LNCAP (cell line): ENCODE measurements around the gene MRAS.

Experiments
- TF ChIP-seq, protein P1 (sequence below): fragments of 450-650 bp; IDR thresholded peaks from 2 replicates; pipeline ENCODE4 v1.5.1; 2017; ENCODE audit warnings: mild to moderate bottlenecking

MRAS gene

DNA sequence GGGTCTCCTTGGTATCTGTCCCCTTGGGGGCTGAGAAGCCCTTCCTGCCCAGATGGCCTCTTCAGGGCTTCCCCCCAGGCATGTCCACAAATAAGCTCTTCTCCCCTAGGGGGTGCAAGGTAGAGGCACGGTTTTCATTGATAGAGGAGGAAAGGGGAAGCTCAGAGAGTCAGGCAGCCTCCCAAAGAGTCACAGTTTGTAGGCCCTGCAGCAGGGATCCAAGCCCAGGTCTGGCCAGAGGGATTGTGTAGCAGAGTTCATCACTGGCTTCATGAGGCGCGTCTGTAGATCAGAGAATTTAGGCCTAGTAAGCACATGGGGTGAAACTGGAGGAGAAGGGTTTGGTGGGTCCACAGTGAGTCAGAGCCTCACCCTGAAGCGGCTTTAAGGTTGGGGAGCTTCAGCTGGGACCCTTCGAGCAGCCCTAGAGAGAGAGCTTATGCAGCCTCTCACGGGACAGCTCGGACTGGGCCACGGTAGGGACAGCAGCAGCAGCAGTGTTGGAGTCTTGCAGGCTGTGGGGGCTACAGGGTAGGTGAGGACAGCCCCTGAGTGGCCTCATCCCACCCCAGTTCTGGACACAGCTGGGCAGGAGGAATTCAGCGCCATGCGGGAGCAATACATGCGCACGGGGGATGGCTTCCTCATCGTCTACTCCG lies 48.5 kb downstream of the MRAS start:
- TF ChIP-seq, protein P1, sequence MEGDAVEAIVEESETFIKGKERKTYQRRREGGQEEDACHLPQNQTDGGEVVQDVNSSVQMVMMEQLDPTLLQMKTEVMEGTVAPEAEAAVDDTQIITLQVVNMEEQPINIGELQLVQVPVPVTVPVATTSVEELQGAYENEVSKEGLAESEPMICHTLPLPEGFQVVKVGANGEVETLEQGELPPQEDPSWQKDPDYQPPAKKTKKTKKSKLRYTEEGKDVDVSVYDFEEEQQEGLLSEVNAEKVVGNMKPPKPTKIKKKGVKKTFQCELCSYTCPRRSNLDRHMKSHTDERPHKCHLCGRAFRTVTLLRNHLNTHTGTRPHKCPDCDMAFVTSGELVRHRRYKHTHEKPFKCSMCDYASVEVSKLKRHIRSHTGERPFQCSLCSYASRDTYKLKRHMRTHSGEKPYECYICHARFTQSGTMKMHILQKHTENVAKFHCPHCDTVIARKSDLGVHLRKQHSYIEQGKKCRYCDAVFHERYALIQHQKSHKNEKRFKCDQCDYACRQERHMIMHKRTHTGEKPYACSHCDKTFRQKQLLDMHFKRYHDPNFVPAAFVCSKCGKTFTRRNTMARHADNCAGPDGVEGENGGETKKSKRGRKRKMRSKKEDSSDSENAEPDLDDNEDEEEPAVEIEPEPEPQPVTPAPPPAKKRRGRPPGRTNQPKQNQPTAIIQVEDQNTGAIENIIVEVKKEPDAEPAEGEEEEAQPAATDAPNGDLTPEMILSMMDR, result no peak

DNA sequence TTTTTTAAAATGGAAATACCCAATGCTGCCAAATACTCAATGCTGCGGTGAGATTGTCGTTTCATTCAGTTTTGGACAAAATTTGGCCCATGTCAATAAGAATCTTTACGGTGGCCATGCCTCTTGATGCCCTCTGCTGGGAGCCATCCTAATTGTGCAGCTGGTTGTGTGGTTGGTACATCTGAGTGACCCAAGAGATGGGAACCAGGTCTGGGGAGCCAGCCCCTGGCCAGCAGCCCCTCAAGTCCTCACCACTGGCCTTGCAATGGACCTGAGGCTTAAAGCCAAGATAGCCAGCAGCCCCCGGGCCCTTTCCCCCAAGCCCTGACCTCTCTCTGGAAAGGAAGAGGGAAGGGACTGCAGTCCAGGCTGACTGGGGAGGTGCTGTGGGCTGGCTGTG lies 49.6 kb downstream of the MRAS start:
- TF ChIP-seq, protein P1, result no peak

- TF ChIP-seq, protein P1, result no peak
Measured at GRCh38 chr3:138398791-138399575, 50.6 kb downstream of the MRAS start.

DNA sequence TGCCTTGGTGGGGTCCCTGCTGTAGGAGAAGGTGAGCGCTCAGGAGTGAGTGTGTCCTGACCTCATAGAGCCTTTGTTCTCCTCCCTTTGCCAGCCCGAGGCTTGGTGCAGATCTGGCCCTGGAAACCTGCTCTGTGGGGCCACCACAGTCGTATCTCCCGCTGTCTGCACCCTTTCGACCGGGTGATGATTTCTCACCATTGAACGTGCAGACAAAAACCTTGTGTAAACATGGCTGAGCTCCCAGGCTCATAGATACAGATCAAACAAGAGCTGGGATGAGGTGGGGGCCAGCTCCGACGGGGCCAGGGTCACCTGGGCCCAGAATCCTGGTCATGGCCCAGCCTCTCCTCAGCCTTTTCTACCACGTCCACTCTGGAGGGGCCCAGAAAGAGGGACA lies 51.4 kb downstream of the MRAS start:
- TF ChIP-seq, protein P1, result no peak

DNA sequence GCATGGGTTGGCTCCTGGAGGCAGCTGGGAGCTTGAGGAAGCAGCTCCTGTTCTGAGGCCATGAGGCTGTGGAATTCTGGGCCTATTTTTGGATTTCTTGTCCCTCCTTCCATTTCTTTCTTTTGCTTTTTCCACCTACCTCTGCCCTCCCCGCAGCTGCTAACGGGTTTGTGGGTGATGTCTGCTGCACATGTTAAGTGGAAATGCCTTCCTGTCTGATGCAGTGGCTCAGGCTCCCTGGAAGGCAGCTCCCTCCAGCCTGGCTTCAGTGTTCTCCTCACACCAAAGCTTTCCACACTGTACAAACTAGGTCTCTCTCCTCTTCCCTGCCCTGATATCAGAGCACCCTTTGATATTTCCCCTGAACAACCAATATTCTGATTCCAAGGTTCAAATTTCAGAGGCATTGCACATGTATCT lies 52.3 kb downstream of the MRAS start:
- TF ChIP-seq, protein P1, result no peak

GRCh38 chr3:138401834-138402233 lies 53.5 kb downstream of the MRAS start:
- TF ChIP-seq, protein P1, result no peak

DNA sequence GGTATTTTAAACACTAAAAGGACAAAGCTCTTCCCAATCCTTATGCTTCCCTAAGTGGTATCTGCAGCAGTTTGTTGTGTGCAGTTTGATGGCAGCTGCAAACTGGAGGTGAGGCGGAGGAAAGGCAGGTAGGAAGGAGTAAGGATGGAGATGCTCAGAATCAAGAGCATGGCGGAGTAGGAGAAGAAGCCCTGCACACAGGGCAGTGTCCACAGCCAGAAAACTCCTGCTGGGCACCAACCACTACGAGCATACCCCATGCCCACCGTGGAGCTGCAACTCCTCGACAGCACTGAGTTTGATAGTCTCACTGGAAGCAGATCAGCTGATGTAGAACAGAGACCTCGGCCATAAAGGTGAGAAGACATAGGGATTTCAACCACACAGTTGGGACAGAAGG lies 55.7 kb downstream of the MRAS start:
- TF ChIP-seq, protein P1, result no peak
